Measurements from ENCODE around the gene ZFTA. TPM values are rescaled to one million over a fixed set of nuclear protein-coding genes. Genes with fewer than 3 reads are reported as not detected.

ZFTA gene
- total RNA-seq, 1 donor from 2014 or later: 62.1 TPM

DNA sequence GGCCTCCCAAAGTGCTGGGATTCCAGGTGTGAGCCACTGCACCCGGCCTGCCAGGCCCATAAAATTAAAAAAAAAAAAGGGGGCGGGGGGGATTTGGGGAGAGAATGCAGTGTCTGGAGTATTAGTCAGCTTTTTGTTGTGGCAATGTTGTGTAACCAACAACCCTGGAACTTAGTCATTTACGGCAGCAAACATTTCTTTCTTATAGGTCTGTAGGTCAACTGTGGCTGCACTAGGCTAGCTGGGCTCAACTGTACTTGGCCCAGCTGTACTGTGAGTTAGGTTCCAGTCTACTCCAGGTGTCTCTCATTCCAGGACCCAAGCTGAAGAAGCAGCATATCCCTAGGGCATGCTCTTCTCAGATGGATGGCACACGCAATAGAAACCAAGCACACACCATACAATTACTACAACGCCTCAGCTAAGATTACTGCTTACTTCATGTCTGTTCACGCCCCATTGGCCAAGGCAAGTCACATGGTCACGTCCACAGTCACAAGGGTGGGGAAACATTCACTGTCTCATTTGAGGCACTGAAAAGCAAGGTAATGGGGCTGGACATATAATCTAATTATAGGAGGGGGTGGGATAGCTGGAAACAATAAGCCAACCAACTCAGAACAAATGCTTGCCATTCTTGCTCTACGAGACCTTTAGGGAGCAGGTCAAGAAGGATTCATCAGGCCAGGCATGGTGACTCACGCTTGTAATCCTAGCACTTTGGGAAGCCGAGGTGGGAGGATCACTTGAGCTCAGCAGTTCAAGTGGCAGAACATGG lies 34.3 kb upstream of the ZFTA start:
- H3K4me3 Mint-ChIP-seq: no peak overlapping the region
- peaks cover 7% of the 10 kb centered on the region for H3K4me1 Mint-ChIP-seq
- no peaks in the 10 kb centered on the region for H3K36me3 Mint-ChIP-seq
- H3K27ac Mint-ChIP-seq: no peak overlapping the region
- no peak for DNase-seq (ENCODE audit: low spot score in 2 of 2, unreplicated experiment in 2 of 2)
- H3K27me3 Mint-ChIP-seq (ENCODE audit: low read depth): no peaks in the 10 kb centered on the region
- H3K9me3 Mint-ChIP-seq: no peaks in the 10 kb centered on the region
- no peak for TF ChIP-seq CTCF (IDR thresholded peaks at IDR 0.05; ENCODE audit: unreplicated experiment)

- H3K27ac Mint-ChIP-seq: no peak overlapping the region
- no peak for DNase-seq (ENCODE audit: low spot score in 2 of 2, unreplicated experiment in 2 of 2)
- no peaks in the 10 kb centered on the region for H3K36me3 Mint-ChIP-seq
- no peak for TF ChIP-seq CTCF (IDR thresholded peaks at IDR 0.05; ENCODE audit: unreplicated experiment)
- H3K9me3 Mint-ChIP-seq: peaks cover 6% of the 10 kb centered on the region
- no peak overlapping the region for H3K4me3 Mint-ChIP-seq
- no peaks in the 10 kb centered on the region for H3K27me3 Mint-ChIP-seq (ENCODE audit: low read depth)
- peaks cover 7% of the 10 kb centered on the region for H3K4me1 Mint-ChIP-seq
Measured at GRCh38 chr11:63800921-63801320, 32.3 kb upstream of the ZFTA start.

GRCh38 chr11:63795066-63795465 lies 26.5 kb upstream of the ZFTA start:
- Mint-ChIP-seq H3K27me3 (ENCODE audit: low read depth) (no peaks in the 10 kb centered on the region), H3K4me3 (no peak overlapping the region), H3K36me3 (peaks cover 3% of the 10 kb centered on the region), H3K9me3 (peaks cover 15% of the 10 kb centered on the region), H3K4me1 (no peaks in the 10 kb centered on the region), H3K27ac (no peak overlapping the region)
- no peak for DNase-seq (ENCODE audit: low spot score in 2 of 2, unreplicated experiment in 2 of 2)
- no peak for TF ChIP-seq CTCF (IDR thresholded peaks at IDR 0.05; ENCODE audit: unreplicated experiment)

GRCh38 chr11:63793161-63793560 lies 24.6 kb upstream of the ZFTA start:
- H3K9me3 Mint-ChIP-seq: peaks cover 15% of the 10 kb centered on the region
- H3K4me1 Mint-ChIP-seq: no peaks in the 10 kb centered on the region
- no peaks in the 10 kb centered on the region for H3K27me3 Mint-ChIP-seq (ENCODE audit: low read depth)

GRCh38 chr11:63791495-63792167 lies 23.1 kb upstream of the ZFTA start:
- H3K27me3 Mint-ChIP-seq (ENCODE audit: low read depth): no peaks in the 10 kb centered on the region

More at GRCh38 chr11:63793161-63793560, 24.6 kb upstream of the ZFTA start:
- Mint-ChIP-seq H3K4me3 (no peak overlapping the region), H3K27ac (no peak overlapping the region), H3K36me3 (peaks cover 3% of the 10 kb centered on the region)
- DNase-seq (ENCODE audit: low spot score in 2 of 2, unreplicated experiment in 2 of 2): no peak
- TF ChIP-seq CTCF (IDR thresholded peaks at IDR 0.05; ENCODE audit: unreplicated experiment): no peak

More at GRCh38 chr11:63791495-63792167, 23.1 kb upstream of the ZFTA start:
- no peak for TF ChIP-seq CTCF (IDR thresholded peaks at IDR 0.05; ENCODE audit: unreplicated experiment)
- no peaks in the 10 kb centered on the region for H3K4me1 Mint-ChIP-seq
- DNase-seq (ENCODE audit: low spot score in 2 of 2, unreplicated experiment in 2 of 2): no peak
- no peak overlapping the region for H3K4me3 Mint-ChIP-seq
- no peak overlapping the region for H3K27ac Mint-ChIP-seq
- H3K9me3 Mint-ChIP-seq: peaks cover 14% of the 10 kb centered on the region
- H3K36me3 Mint-ChIP-seq: peaks cover 3% of the 10 kb centered on the region

Measured in mesothelial cell of epicardium (in vitro differentiated cells).